ENCODE data around the gene OR8D2. TPM values are rescaled to one million over a fixed set of nuclear protein-coding genes. Genes with fewer than 3 reads are reported as not detected.
"Not testable (repeated sequence)": the region's sequence is repeated elsewhere in the genome, so short reads cannot be mapped to it uniquely, and the experiment has no call there.

The OR8D2 gene
- polyA plus RNA-seq, 4 donors, result not detected

- no peak for DNase-seq (ENCODE audit: low read depth in 4 of 4, low spot score in 2 of 4)
Observed at GRCh38 chr11:124294687-124295086, 25.3 kb downstream of the OR8D2 start.

GRCh38 chr11:124285610-124286344 is 34.2 kb downstream of the OR8D2 start:
- no peak for DNase-seq (ENCODE audit: low read depth in 4 of 4, low spot score in 2 of 4)

- DNase-seq (ENCODE audit: low read depth in 4 of 4, low spot score in 2 of 4), result no peak
Observed at GRCh38 chr11:124278261-124278660, 41.7 kb downstream of the OR8D2 start.

- no peak for DNase-seq (ENCODE audit: low read depth in 4 of 4, low spot score in 2 of 4)
Observed at GRCh38 chr11:124277804-124278203, 42.2 kb downstream of the OR8D2 start.

DNA sequence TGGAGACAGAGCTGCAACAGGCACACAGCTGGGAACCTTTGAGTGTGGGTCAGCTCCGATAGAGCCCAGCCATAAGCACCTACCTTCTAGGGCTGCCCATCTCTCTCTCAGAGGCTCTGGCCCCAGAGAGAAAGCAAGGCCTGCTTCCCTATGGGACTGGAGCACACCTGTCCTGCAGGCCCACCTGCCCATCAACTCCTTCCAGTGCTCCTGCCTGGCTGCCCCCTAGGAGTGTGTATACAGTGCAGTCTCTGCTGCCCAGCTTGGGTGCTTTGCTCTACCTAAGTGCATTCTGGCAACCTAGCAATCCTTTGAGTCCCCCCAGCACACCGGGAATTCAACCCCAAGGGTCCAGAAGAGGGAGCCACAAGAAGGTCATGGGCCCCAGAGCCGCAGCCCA is 42.8 kb downstream of the OR8D2 start:
- DNase-seq (ENCODE audit: low read depth in 4 of 4, low spot score in 2 of 4), result no peak

DNA sequence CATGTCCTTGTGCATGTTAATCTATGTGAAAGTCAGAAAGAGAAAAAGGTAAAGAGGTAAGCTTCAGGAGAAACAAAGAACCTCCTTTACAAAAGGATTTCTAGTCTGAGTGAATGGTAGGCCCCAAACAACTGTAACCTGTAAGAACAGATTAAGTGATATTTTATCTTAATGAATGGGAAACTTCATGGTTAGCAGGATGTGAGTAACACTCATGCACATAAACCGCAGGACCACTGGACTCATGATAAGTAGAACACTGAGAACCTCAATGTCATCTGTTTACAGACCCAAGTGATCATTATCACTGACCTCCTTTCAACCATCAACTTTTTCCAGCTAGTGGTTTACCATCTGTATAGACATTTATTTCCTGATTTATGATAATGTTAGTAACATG is 43.9 kb downstream of the OR8D2 start:
- no peak for DNase-seq (ENCODE audit: low read depth in 4 of 4, low spot score in 2 of 4)

GRCh38 chr11:124274000-124274399 is 46.0 kb downstream of the OR8D2 start:
- no peak for DNase-seq (ENCODE audit: low read depth in 4 of 4, low spot score in 2 of 4)

- not testable (repeated sequence) for DNase-seq (ENCODE audit: low read depth in 4 of 4, low spot score in 2 of 4)
Observed at GRCh38 chr11:124270886-124271285, 49.1 kb downstream of the OR8D2 start.

Other genes starting within 250 kb of the OR8D2 start
- gene VWA5A, start 204.7 kb downstream of the OR8D2 start, polyA plus RNA-seq (ENCODE audit: insufficient read length in 4 of 4), result 10 to 100 TPM; 12.4 to 16.6 (median 14.6) TPM
- not detected for gene OR10D3, start 136.9 kb downstream of the OR8D2 start, polyA plus RNA-seq (ENCODE audit: insufficient read length in 4 of 4)
- under 1 TPM in 1 of 4 donors, not detected in 3; 0.02 TPM for gene OR8G1, start 79.1 kb downstream of the OR8D2 start, polyA plus RNA-seq (ENCODE audit: insufficient read length in 4 of 4)
- not detected for gene OR8G5, start 63.8 kb downstream of the OR8D2 start, polyA plus RNA-seq (ENCODE audit: insufficient read length in 4 of 4)
- gene OR8D1, start 6.2 kb downstream of the OR8D2 start, polyA plus RNA-seq (ENCODE audit: insufficient read length in 4 of 4), result not detected
- gene OR8B2, start 64.3 kb upstream of the OR8D2 start, polyA plus RNA-seq (ENCODE audit: insufficient read length in 4 of 4), result not detected
- not detected for gene OR8B3, start 78.8 kb upstream of the OR8D2 start, polyA plus RNA-seq (ENCODE audit: insufficient read length in 4 of 4)
- not detected for gene OR8B4, start 104.7 kb upstream of the OR8D2 start, polyA plus RNA-seq (ENCODE audit: insufficient read length in 4 of 4)
- gene OR8B8, start 125.5 kb upstream of the OR8D2 start, polyA plus RNA-seq (ENCODE audit: insufficient read length in 4 of 4), result under 1 TPM in 2 of 4 donors, not detected in 2; 0.03 to 0.07 TPM
- not detected for gene OR8B12, start 223.5 kb upstream of the OR8D2 start, polyA plus RNA-seq (ENCODE audit: insufficient read length in 4 of 4)
- under 1 TPM in 2 of 4 donors, not detected in 2; 0.03 TPM for gene OR8A1, start 249.8 kb upstream of the OR8D2 start, polyA plus RNA-seq (ENCODE audit: insufficient read length in 4 of 4)

Data from left renal cortex interstitium (tissue), 4 donors.